Astrocyte of the spinal cord (primary cell): ENCODE results near the gene PTPRN2.

Experiments
- DNase-seq: peaks from one replicate; pipeline ENCODE4 v3.0.0; 2011; ENCODE audit warnings: low read depth, low spot score
- H3K4me3 ChIP-seq: 2 replicates; pipeline ENCODE4 v1.5.1; 2011; ENCODE audit warnings: low read depth, mild to moderate bottlenecking, low read length, moderate library complexity
- CTCF ChIP-seq: IDR thresholded peaks from 2 replicates; pipeline ENCODE4 v1.5.1; 2012; ENCODE audit warnings: low read depth, mild to moderate bottlenecking, low read length, inconsistent platforms
- in situ Hi-C: cut with HindIII; loops from 2 replicates; pipeline ENCODE4 v1.10.0; 2017; ENCODE audit warnings: low sequenced_read_pairs

Gene PTPRN2

GRCh38 chr7:157584420-157584819 is 1003.2 kb downstream of the PTPRN2 start:
- H3K4me3 ChIP-seq, result no peak overlapping the region
- no peak for DNase-seq
- no peak for TF ChIP-seq CTCF
- in situ Hi-C loops, result no loop called here

- in situ Hi-C loops, result no loop called here
- no peak overlapping the region for H3K4me3 ChIP-seq
Measured at GRCh38 chr7:157581740-157582139, 1005.9 kb downstream of the PTPRN2 start.

DNA sequence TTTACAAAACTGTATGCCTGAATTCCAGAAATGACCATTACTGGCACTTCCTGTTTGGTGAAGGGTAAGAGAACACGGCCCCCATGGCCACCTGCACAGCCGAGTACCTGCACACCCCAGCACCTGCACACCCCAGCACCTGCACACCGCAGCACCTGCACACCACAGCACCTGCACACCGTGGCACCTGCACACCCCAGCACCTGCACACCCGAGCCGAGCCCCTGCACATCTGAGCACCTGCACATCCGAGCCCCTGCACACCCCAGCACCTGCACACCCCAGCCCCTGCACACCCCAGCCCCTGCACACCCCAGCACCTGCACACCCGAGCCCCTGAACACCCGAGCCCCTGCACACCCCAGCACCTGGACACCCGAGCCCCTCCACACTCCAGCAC is 1007.3 kb downstream of the PTPRN2 start:
- TF ChIP-seq CTCF, result no peak
- H3K4me3 ChIP-seq, result no peak overlapping the region
- no peak for DNase-seq
- in situ Hi-C loops, result no loop called here

More at GRCh38 chr7:157581740-157582139, 1005.9 kb downstream of the PTPRN2 start:
- no peak for TF ChIP-seq CTCF
- no peak for DNase-seq

GRCh38 chr7:157579425-157579824 is 1008.2 kb downstream of the PTPRN2 start:
- DNase-seq, result no peak
- TF ChIP-seq CTCF, result no peak
- in situ Hi-C loops, result no loop called here
- H3K4me3 ChIP-seq, result no peak overlapping the region

DNA sequence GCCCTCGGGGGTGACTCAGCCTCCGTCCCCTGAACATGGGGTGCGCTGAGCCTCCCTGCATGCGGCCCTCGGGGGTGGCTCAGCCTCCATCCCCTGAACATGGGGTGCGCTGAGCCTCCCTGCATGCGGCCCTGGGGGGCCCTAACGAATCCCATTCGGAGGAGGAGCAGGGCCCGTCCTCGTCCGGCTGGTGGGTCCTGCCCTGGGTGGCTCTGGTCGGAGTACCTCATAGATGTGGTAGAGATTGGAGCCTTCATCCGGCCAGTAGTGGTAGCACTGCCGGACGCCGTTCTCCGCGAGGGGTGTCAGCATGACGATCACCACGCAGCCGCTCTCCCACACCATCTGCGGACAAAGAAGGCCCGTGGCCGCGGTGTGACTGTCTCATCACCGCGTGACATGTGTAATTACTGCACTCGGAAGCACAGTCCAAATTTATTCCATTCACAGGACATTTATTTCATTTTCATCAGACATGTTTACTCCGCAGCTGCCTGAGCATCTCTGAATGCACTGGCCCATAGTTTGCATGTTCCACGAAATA is 1009.8 kb downstream of the PTPRN2 start:
- TF ChIP-seq CTCF, result no peak
- in situ Hi-C loops, result no loop called here
- no peak overlapping the region for H3K4me3 ChIP-seq
- DNase-seq, result no peak

DNA sequence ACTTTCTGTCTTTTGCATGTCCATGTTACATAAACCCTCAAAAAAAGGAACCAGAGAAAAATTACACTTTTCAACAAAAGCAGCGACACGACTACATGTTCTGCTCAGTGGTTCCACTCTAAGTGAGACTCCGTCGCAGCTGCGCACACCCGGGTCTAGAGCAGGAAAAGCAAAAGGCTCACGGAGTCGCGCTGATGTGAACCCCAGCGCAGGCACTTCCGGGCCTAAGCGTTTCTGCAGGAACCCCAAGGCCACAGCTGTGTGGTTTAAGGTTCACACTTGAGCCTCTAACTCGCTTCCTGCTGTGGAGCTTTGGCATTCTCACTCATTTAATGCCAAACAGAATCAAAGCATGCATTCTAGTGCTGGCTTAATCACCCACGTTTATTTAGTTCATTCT is 1010.6 kb downstream of the PTPRN2 start:
- H3K4me3 ChIP-seq, result no peak overlapping the region
- in situ Hi-C loops, result no loop called here
- TF ChIP-seq CTCF, result no peak
- no peak for DNase-seq

- H3K4me3 ChIP-seq, result no peak overlapping the region
- DNase-seq, result no peak
- in situ Hi-C loops, result no loop called here
- no peak for TF ChIP-seq CTCF
Measured at GRCh38 chr7:157576415-157576814, 1011.2 kb downstream of the PTPRN2 start.
